ENCODE measurements around the gene LRIT3.

LRIT3 gene

DNA sequence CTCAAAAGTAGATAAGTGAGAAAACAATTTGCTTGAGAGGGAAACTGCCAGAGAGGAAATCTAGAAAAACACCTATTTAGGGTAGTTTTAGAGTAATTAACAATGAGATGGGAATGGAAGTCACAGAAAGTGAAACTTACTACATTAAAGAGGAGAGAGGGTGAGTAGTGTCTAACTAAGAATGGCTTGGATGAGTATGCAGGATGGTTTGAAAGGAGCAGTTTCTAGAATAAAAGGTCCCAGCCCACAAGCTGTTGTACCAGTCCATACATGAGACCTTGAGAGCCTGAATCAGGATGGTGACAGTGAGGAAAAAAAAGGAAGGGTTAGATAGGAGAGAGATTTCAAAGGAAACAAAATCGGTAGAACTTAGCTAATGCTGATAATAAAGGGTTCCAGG lies 31.0 kb upstream of the LRIT3 start:
- Histone ChIP-seq H3K27me3 (ENCODE audit: insufficient read depth, low read depth, severe bottlenecking) (no peaks in the 10 kb centered on the region), H3K36me3 (peaks cover 46% of the 10 kb centered on the region), H3K4me3 (ENCODE audit: low read depth, low read length) (no peak overlapping the region), H3K27ac (no peak overlapping the region), H3K9me3 (ENCODE audit: severe bottlenecking) (no peaks in the 10 kb centered on the region)
- no peak for DNase-seq
- TF ChIP-seq, protein P1, sequence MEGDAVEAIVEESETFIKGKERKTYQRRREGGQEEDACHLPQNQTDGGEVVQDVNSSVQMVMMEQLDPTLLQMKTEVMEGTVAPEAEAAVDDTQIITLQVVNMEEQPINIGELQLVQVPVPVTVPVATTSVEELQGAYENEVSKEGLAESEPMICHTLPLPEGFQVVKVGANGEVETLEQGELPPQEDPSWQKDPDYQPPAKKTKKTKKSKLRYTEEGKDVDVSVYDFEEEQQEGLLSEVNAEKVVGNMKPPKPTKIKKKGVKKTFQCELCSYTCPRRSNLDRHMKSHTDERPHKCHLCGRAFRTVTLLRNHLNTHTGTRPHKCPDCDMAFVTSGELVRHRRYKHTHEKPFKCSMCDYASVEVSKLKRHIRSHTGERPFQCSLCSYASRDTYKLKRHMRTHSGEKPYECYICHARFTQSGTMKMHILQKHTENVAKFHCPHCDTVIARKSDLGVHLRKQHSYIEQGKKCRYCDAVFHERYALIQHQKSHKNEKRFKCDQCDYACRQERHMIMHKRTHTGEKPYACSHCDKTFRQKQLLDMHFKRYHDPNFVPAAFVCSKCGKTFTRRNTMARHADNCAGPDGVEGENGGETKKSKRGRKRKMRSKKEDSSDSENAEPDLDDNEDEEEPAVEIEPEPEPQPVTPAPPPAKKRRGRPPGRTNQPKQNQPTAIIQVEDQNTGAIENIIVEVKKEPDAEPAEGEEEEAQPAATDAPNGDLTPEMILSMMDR (IDR thresholded peaks at IDR 0.05; ENCODE audit: low read depth, low read length), result no peak

GRCh38 chr4:109818268-109818667 lies 29.6 kb upstream of the LRIT3 start:
- no peak for DNase-seq
- H3K27me3 ChIP-seq (ENCODE audit: insufficient read depth, low read depth, severe bottlenecking), result no peaks in the 10 kb centered on the region
- no peaks in the 10 kb centered on the region for H3K9me3 ChIP-seq (ENCODE audit: severe bottlenecking)
- H3K4me3 ChIP-seq (ENCODE audit: low read depth, low read length), result no peak overlapping the region
- H3K27ac ChIP-seq, result no peak overlapping the region
- H3K36me3 ChIP-seq, result peaks cover 57% of the 10 kb centered on the region
- TF ChIP-seq, protein P1 (IDR thresholded peaks at IDR 0.05; ENCODE audit: low read depth, low read length), result no peak

- H3K4me3 ChIP-seq (ENCODE audit: low read depth, low read length), result no peak overlapping the region
- no peaks in the 10 kb centered on the region for H3K27me3 ChIP-seq (ENCODE audit: insufficient read depth, low read depth, severe bottlenecking)
- no peak overlapping the region for H3K27ac ChIP-seq
- no peaks in the 10 kb centered on the region for H3K9me3 ChIP-seq (ENCODE audit: severe bottlenecking)
- TF ChIP-seq, protein P1 (IDR thresholded peaks at IDR 0.05; ENCODE audit: low read depth, low read length), result no peak
- H3K36me3 ChIP-seq, result peaks cover 80% of the 10 kb centered on the region
- no peak for DNase-seq
These were observed 27.3 kb upstream of the LRIT3 start for GRCh38 chr4:109820563-109820962.

DNA sequence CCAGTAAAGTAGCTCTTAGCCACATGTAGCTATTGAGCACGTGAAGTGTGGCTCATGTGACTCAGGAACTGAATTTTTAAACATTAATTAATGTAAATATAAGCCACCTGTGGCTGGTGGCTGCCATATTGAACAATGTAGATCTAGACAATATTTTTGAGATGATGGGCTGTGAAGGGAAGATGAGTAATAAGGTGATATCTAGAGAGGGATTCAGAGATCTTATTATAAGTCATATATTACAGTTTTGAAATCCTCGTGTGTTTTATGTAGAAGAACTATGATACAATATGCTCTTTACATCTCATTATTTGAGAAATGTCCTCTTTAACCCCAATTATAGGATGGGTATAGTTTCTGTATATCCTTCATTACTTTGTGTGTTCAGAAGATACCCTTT lies 26.7 kb upstream of the LRIT3 start:
- no peak for DNase-seq
- TF ChIP-seq, protein P1 (IDR thresholded peaks at IDR 0.05; ENCODE audit: low read depth, low read length), result no peak
- H3K4me3 ChIP-seq (ENCODE audit: low read depth, low read length), result no peak overlapping the region
- H3K9me3 ChIP-seq (ENCODE audit: severe bottlenecking), result no peaks in the 10 kb centered on the region
- H3K27me3 ChIP-seq (ENCODE audit: insufficient read depth, low read depth, severe bottlenecking), result no peaks in the 10 kb centered on the region
- no peak overlapping the region for H3K27ac ChIP-seq
- H3K36me3 ChIP-seq, result peaks cover 85% of the 10 kb centered on the region

- H3K4me3 ChIP-seq (ENCODE audit: low read depth, low read length), result no peak overlapping the region
- no peak for DNase-seq
- TF ChIP-seq, protein P1 (IDR thresholded peaks at IDR 0.05; ENCODE audit: low read depth, low read length), result 0 out of 2 replicates have a peak, but pooled peaks have one; percentile 8
- no peaks in the 10 kb centered on the region for H3K27me3 ChIP-seq (ENCODE audit: insufficient read depth, low read depth, severe bottlenecking)
- no peaks in the 10 kb centered on the region for H3K9me3 ChIP-seq (ENCODE audit: severe bottlenecking)
- no peak overlapping the region for H3K27ac ChIP-seq
- H3K36me3 ChIP-seq, result peaks cover 42% of the 10 kb centered on the region
These were observed 21.2 kb upstream of the LRIT3 start for GRCh38 chr4:109826719-109827118.

- TF ChIP-seq, protein P1 (IDR thresholded peaks at IDR 0.05; ENCODE audit: low read depth, low read length), result no peak
- Histone ChIP-seq H3K27me3 (ENCODE audit: insufficient read depth, low read depth, severe bottlenecking) (no peaks in the 10 kb centered on the region), H3K9me3 (ENCODE audit: severe bottlenecking) (no peaks in the 10 kb centered on the region), H3K4me3 (ENCODE audit: low read depth, low read length) (no peak within 1 kb of the TSS), H3K36me3 (peaks cover 36% of the 10 kb centered on the region), H3K27ac (no peak within 1 kb of the TSS)
- no peak for DNase-seq
These were observed 20.2 kb upstream of the LRIT3 start, which contains the start of gene RRH for GRCh38 chr4:109827672-109828071. TSS of gene RRH (plus strand) at chr4:109827972. CDS start at chr4:109828028, 56 bp downstream.

Data from WERI-Rb-1 (cell line).